ENCODE measurements around the gene HLA-DOA.

HLA-DOA gene

GRCh38 chr6:33008944-33009861 lies at the start of gene HLA-DOA:
HLA-DOA (minus strand) TSS chr6:33009591.
- no peak for DNase-seq
- no peak within 1 kb of the TSS for H2AFZ ChIP-seq (ENCODE audit: low read length)

GRCh38 chr6:33057222-33058150 lies 48.1 kb upstream of the HLA-DOA start:
- no peaks in the 10 kb centered on the region for H3K79me2 ChIP-seq (ENCODE audit: low read length)
- H3K27me3 ChIP-seq (replicated peaks; ENCODE audit: insufficient read depth, low read length): no peaks in the 10 kb centered on the region
- H3K4me2 ChIP-seq (ENCODE audit: low read depth, low read length): no peak overlapping the region
- no peak overlapping the region for H2AFZ ChIP-seq (ENCODE audit: low read length)
- no peak overlapping the region for H3K27ac ChIP-seq (ENCODE audit: low read length)
- H3K9ac ChIP-seq (ENCODE audit: low read length): no peak overlapping the region
- TF ChIP-seq, protein P1, sequence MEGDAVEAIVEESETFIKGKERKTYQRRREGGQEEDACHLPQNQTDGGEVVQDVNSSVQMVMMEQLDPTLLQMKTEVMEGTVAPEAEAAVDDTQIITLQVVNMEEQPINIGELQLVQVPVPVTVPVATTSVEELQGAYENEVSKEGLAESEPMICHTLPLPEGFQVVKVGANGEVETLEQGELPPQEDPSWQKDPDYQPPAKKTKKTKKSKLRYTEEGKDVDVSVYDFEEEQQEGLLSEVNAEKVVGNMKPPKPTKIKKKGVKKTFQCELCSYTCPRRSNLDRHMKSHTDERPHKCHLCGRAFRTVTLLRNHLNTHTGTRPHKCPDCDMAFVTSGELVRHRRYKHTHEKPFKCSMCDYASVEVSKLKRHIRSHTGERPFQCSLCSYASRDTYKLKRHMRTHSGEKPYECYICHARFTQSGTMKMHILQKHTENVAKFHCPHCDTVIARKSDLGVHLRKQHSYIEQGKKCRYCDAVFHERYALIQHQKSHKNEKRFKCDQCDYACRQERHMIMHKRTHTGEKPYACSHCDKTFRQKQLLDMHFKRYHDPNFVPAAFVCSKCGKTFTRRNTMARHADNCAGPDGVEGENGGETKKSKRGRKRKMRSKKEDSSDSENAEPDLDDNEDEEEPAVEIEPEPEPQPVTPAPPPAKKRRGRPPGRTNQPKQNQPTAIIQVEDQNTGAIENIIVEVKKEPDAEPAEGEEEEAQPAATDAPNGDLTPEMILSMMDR (IDR thresholded peaks at IDR 0.05; ENCODE audit: low read length): no peak
- no peak for DNase-seq
- no peaks in the 10 kb centered on the region for H4K20me1 ChIP-seq (ENCODE audit: insufficient read depth, low read length)
- peaks cover 10% of the 10 kb centered on the region for H3K4me1 ChIP-seq (ENCODE audit: low read length)
- H3K9me3 ChIP-seq (replicated peaks; ENCODE audit: insufficient read depth, low read length): no peaks in the 10 kb centered on the region
- no peak overlapping the region for H3K4me3 ChIP-seq (ENCODE audit: low read length)
- H3K9me2 ChIP-seq (replicated peaks; ENCODE audit: insufficient read depth, low read length): no peaks in the 10 kb centered on the region
- no peaks in the 10 kb centered on the region for H3K36me3 ChIP-seq (replicated peaks; ENCODE audit: insufficient read depth, low read length)
- peaks cover 7% of the 10 kb centered on the region; the same call in 1 of the 2 replicates for H3F3A ChIP-seq (ENCODE audit: insufficient read depth, low read length)

More at GRCh38 chr6:33008944-33009861, at the start of gene HLA-DOA:
- no peak within 1 kb of the TSS for H3K4me2 ChIP-seq (ENCODE audit: low read depth, low read length)
- no peaks in the 10 kb centered on the region for H3K9me3 ChIP-seq (replicated peaks; ENCODE audit: insufficient read depth, low read length)
- no peak within 1 kb of the TSS for H3K27ac ChIP-seq (ENCODE audit: low read length)
- no peaks in the 10 kb centered on the region for H3K36me3 ChIP-seq (replicated peaks; ENCODE audit: insufficient read depth, low read length)
- H3K9me2 ChIP-seq (replicated peaks; ENCODE audit: insufficient read depth, low read length): no peaks in the 10 kb centered on the region
- no peak within 1 kb of the TSS for H3K9ac ChIP-seq (ENCODE audit: low read length)
- no peak within 1 kb of the TSS for H3K4me3 ChIP-seq (ENCODE audit: low read length)
- no peaks in the 10 kb centered on the region for H3K79me2 ChIP-seq (ENCODE audit: low read length)
- H4K20me1 ChIP-seq (ENCODE audit: insufficient read depth, low read length): no peaks in the 10 kb centered on the region
- H3F3A ChIP-seq (ENCODE audit: insufficient read depth, low read length): no peaks in the 10 kb centered on the region
- H3K4me1 ChIP-seq (ENCODE audit: low read length): no peaks in the 10 kb centered on the region
- peaks cover 15% of the 10 kb centered on the region for H3K27me3 ChIP-seq (replicated peaks; ENCODE audit: insufficient read depth, low read length)
- TF ChIP-seq EZH2 (optimal IDR thresholded peaks at IDR 0.05; ENCODE audit: low read depth, low read length): no peak
- TF ChIP-seq, protein P1 (IDR thresholded peaks at IDR 0.05; ENCODE audit: low read length): no peak
- TF ChIP-seq EZH2phosphoT487 (IDR thresholded peaks at IDR 0.05; ENCODE audit: low read length): no peak

DNA sequence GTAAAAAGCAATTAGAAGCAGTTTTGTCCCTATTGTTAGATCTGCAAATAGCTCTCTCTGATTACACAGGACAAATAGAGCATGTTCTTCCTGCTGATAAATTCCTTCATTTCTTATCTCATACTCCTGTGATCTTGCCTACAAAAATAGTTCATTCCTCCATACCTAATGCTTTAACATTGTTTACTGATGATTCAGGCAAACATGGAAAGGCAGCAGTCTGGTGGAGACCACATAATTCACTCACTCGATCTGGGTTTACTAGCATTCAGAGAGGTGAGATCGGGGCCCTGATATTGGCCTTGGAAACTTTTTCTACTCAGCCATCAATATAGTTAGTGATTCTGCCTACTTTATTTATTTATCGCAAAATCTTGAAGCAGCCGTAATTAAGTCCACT lies 43.8 kb upstream of the HLA-DOA start:
- Histone ChIP-seq H3K79me2 (ENCODE audit: low read length) (no peaks in the 10 kb centered on the region), H4K20me1 (ENCODE audit: insufficient read depth, low read length) (no peaks in the 10 kb centered on the region), H3K9ac (ENCODE audit: low read length) (no peak overlapping the region), H3K4me3 (ENCODE audit: low read length) (no peak overlapping the region), H3K27ac (ENCODE audit: low read length) (no peak overlapping the region), H3F3A (ENCODE audit: insufficient read depth, low read length) (no peaks in the 10 kb centered on the region), H3K36me3 (replicated peaks; ENCODE audit: insufficient read depth, low read length) (no peaks in the 10 kb centered on the region), H3K4me2 (ENCODE audit: low read depth, low read length) (no peak overlapping the region), H2AFZ (ENCODE audit: low read length) (no peak overlapping the region), H3K27me3 (replicated peaks; ENCODE audit: insufficient read depth, low read length) (no peaks in the 10 kb centered on the region), H3K9me2 (replicated peaks; ENCODE audit: insufficient read depth, low read length) (no peaks in the 10 kb centered on the region), H3K9me3 (replicated peaks; ENCODE audit: insufficient read depth, low read length) (no peaks in the 10 kb centered on the region), H3K4me1 (ENCODE audit: low read length) (no peaks in the 10 kb centered on the region)
- TF ChIP-seq EZH2 (optimal IDR thresholded peaks at IDR 0.05; ENCODE audit: low read depth, low read length): no peak
- TF ChIP-seq, protein P1 (IDR thresholded peaks at IDR 0.05; ENCODE audit: low read length): no peak
- no peak for TF ChIP-seq EZH2phosphoT487 (IDR thresholded peaks at IDR 0.05; ENCODE audit: low read length)
- DNase-seq: no peak
